Endodermal cell (in vitro differentiated cells): ENCODE data around the gene REV3L. TPM values are rescaled to one million over a fixed set of nuclear protein-coding genes. Genes with fewer than 3 reads are reported as not detected.

Experiments
- DNase-seq: peaks from one replicate; pipeline ENCODE4 v3.0.0-alpha.2; 2017
- H3K27ac ChIP-seq: 2 replicates; pipeline ENCODE4 v1.5.1; 2013; ENCODE audit warnings: mild to moderate bottlenecking, low read depth, low read length, moderate library complexity
- H3K27me3 ChIP-seq: 2 replicates; pipeline ENCODE4 v1.6.1; 2013; ENCODE audit warnings: mild to moderate bottlenecking, low read length, moderate library complexity; ENCODE audit not compliant: insufficient read depth, control insufficient read depth, poor library complexity, severe bottlenecking
- H3K36me3 ChIP-seq: 2 replicates; pipeline ENCODE4 v1.7.0; 2013; ENCODE audit warnings: mild to moderate bottlenecking, low read length, moderate library complexity; ENCODE audit not compliant: control insufficient read depth, insufficient read depth
- H3K4me1 ChIP-seq: one replicate; pipeline ENCODE4 v1.7.0; 2013; ENCODE audit warnings: low read length; ENCODE audit not compliant: control insufficient read depth, insufficient read depth
- H3K4me3 ChIP-seq: 2 replicates; pipeline ENCODE4 v1.5.1; 2013; ENCODE audit warnings: mild to moderate bottlenecking, low read length, moderate library complexity
- H3K9ac ChIP-seq: 2 replicates; pipeline ENCODE4 v1.6.1; 2013; ENCODE audit warnings: mild to moderate bottlenecking, low read length, moderate library complexity; ENCODE audit not compliant: poor library complexity, severe bottlenecking; ENCODE audit errors: extremely low read depth
- H3K9me3 ChIP-seq: 2 replicates; pipeline ENCODE4 v1.6.1; 2013; ENCODE audit warnings: mild to moderate bottlenecking, low read length, moderate library complexity; ENCODE audit not compliant: control insufficient read depth
- H3K27ac Mint-ChIP-seq: 2 replicates; pipeline ENCODE4 v1.8.0; 2020; ENCODE audit warnings: mixed read lengths
- H3K27me3 Mint-ChIP-seq: 2 replicates; pipeline ENCODE4 v1.8.0; 2021; ENCODE audit warnings: mild to moderate bottlenecking, mixed read lengths; ENCODE audit not compliant: insufficient read depth
- H3K36me3 Mint-ChIP-seq: 2 replicates; pipeline ENCODE4 v1.8.0; 2020; ENCODE audit warnings: low read depth, mixed read lengths
- H3K4me1 Mint-ChIP-seq: 2 replicates; pipeline ENCODE4 v1.8.0; 2020; ENCODE audit warnings: mixed read lengths
- H3K4me3 Mint-ChIP-seq: 2 replicates; pipeline ENCODE4 v1.8.0; 2020; ENCODE audit warnings: mild to moderate bottlenecking, moderate library complexity, mixed read lengths
- H3K9me3 Mint-ChIP-seq: 2 replicates; pipeline ENCODE4 v1.8.0; 2020; ENCODE audit warnings: mild to moderate bottlenecking, mixed read lengths
- WGBS, 2 experiments: methylation state at CpG; one replicate each; pipeline versions ENCODE4 v1.1.5 to v1.1.7; 2013; ENCODE audit warnings: missing lambda C conversion rate in 2 of 2, mixed read lengths in 1 of 2; ENCODE audit not compliant: insufficient coverage in 1 of 2, insufficient read length in 1 of 2; 5-methylcytosine and 5-hydroxymethylcytosine counted together
- total RNA-seq, 2 donors: library from RNA; stranded (reverse); fragmentation: NEBNext Ultra II Directional in 1 of 2; extraction: Animal tissue kit (Norgen Biotek cat#: 25700) in 1 of 2; gene quantifications; 2 replicates in 1 of 2; 3 replicates in 1 of 2; pipeline ENCODE4 v1.2.1, GENCODE V29; 2021
- TF ChIP-seq, protein P1 (sequence below): fragments of 200-600 bp; sonication (generic); conservative IDR thresholded peaks from 2 replicates; pipeline ENCODE4 v1.5.0; 2021; ENCODE audit warnings: antibody characterized with exemption, mild to moderate bottlenecking

The REV3L gene
- total RNA-seq, 2 donors from 2014 or later: 19.2 to 28.1 TPM

- H3K9ac ChIP-seq: no peak overlapping the region
- 97% methylated on average over 3 of the region's 3 CpGs; no CpG with 5 or more reads in 1 of the 2 experiments for WGBS, 2 experiments
- H3K27ac ChIP-seq: no peak overlapping the region
- no peak overlapping the region for H3K27ac Mint-ChIP-seq
- no peaks in the 10 kb centered on the region for H3K4me1 Mint-ChIP-seq
- H3K4me3 ChIP-seq: no peak overlapping the region
- H3K9me3 Mint-ChIP-seq: peaks cover 5% of the 10 kb centered on the region
- H3K27me3 ChIP-seq: no peaks in the 10 kb centered on the region
- TF ChIP-seq, protein P1, sequence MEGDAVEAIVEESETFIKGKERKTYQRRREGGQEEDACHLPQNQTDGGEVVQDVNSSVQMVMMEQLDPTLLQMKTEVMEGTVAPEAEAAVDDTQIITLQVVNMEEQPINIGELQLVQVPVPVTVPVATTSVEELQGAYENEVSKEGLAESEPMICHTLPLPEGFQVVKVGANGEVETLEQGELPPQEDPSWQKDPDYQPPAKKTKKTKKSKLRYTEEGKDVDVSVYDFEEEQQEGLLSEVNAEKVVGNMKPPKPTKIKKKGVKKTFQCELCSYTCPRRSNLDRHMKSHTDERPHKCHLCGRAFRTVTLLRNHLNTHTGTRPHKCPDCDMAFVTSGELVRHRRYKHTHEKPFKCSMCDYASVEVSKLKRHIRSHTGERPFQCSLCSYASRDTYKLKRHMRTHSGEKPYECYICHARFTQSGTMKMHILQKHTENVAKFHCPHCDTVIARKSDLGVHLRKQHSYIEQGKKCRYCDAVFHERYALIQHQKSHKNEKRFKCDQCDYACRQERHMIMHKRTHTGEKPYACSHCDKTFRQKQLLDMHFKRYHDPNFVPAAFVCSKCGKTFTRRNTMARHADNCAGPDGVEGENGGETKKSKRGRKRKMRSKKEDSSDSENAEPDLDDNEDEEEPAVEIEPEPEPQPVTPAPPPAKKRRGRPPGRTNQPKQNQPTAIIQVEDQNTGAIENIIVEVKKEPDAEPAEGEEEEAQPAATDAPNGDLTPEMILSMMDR: no peak
- H3K27me3 Mint-ChIP-seq: no peaks in the 10 kb centered on the region
- H3K36me3 ChIP-seq: peaks cover 41% of the 10 kb centered on the region
- no peaks in the 10 kb centered on the region for H3K4me1 ChIP-seq
- no peak for DNase-seq
- H3K36me3 Mint-ChIP-seq: peaks cover 33% of the 10 kb centered on the region
- peaks cover 15% of the 10 kb centered on the region for H3K9me3 ChIP-seq
- no peak overlapping the region for H3K4me3 Mint-ChIP-seq
Measured at GRCh38 chr6:111399626-111400025, 83.4 kb downstream of the REV3L start.

- Histone ChIP-seq H3K36me3 (peaks cover 54% of the 10 kb centered on the region), H3K9me3 (peaks cover 4% of the 10 kb centered on the region), H3K4me3 (no peak overlapping the region), H3K27ac (no peak overlapping the region), H3K27me3 (no peaks in the 10 kb centered on the region), H3K4me1 (no peaks in the 10 kb centered on the region), H3K9ac (no peak overlapping the region)
- H3K9me3 Mint-ChIP-seq: no peaks in the 10 kb centered on the region
- H3K27ac Mint-ChIP-seq: no peak overlapping the region
- WGBS, 2 experiments: 94% methylated on average over 2 of the region's 2 CpGs; no CpG with 5 or more reads in 1 of the 2 experiments
- TF ChIP-seq, protein P1: no peak
- no peak overlapping the region for H3K4me3 Mint-ChIP-seq
- DNase-seq: no peak
- peaks cover 30% of the 10 kb centered on the region for H3K36me3 Mint-ChIP-seq
- no peaks in the 10 kb centered on the region for H3K27me3 Mint-ChIP-seq
- no peaks in the 10 kb centered on the region for H3K4me1 Mint-ChIP-seq
Measured at GRCh38 chr6:111388681-111389080, 94.3 kb downstream of the REV3L start.

- H3K27ac Mint-ChIP-seq: no peak overlapping the region
- H3K27me3 ChIP-seq: no peaks in the 10 kb centered on the region
- H3K9ac ChIP-seq: no peak overlapping the region
Measured at GRCh38 chr6:111382476-111383294, 100.3 kb downstream of the REV3L start.

More at GRCh38 chr6:111382476-111383294, 100.3 kb downstream of the REV3L start:
- Histone ChIP-seq H3K4me3 (no peak overlapping the region), H3K27ac (no peak overlapping the region), H3K9me3 (peaks cover 4% of the 10 kb centered on the region), H3K4me1 (no peaks in the 10 kb centered on the region), H3K36me3 (peaks cover 56% of the 10 kb centered on the region)
- peaks cover 37% of the 10 kb centered on the region for H3K36me3 Mint-ChIP-seq
- no peaks in the 10 kb centered on the region for H3K27me3 Mint-ChIP-seq
- no peaks in the 10 kb centered on the region for H3K4me1 Mint-ChIP-seq
- H3K4me3 Mint-ChIP-seq: no peak overlapping the region
- TF ChIP-seq, protein P1: no peak
- H3K9me3 Mint-ChIP-seq: no peaks in the 10 kb centered on the region
- WGBS, 2 experiments: 93% methylated on average over 7 to 9 of the region's 9 CpGs
- no peak for DNase-seq
